Thymus (tissue), 11 donors: ENCODE results near the gene LSM14B. TPM values are rescaled to one million over a fixed set of nuclear protein-coding genes. Genes with fewer than 3 reads are reported as not detected.

Experiments used
- DNase-seq, 9 donors: peaks; one replicate each; pipeline ENCODE4 v3.0.0-alpha.2; 2013; ENCODE audit warnings: low spot score in 9 of 9, low read depth in 6 of 9, missing footprints in 1 of 9
- H3K27ac ChIP-seq, 2 donors: one replicate each; pipeline ENCODE4 v1.5.1; 2013; ENCODE audit warnings: control low read depth in 1 of 2, low read depth in 1 of 2, low read length in 1 of 2, mild to moderate bottlenecking in 1 of 2, moderate library complexity in 1 of 2
- H3K27me3 ChIP-seq, 2 donors: one replicate each; pipeline ENCODE4 v1.5.1; 2013; ENCODE audit warnings: low read length in 1 of 2; ENCODE audit not compliant: control insufficient read depth in 2 of 2, insufficient read depth in 1 of 2
- H3K36me3 ChIP-seq, 2 donors: one replicate each; pipeline ENCODE4 v1.5.1; 2013; ENCODE audit warnings: low read length in 1 of 2, mild to moderate bottlenecking in 1 of 2, moderate library complexity in 1 of 2; ENCODE audit not compliant: control insufficient read depth in 2 of 2, insufficient read depth in 2 of 2
- H3K4me1 ChIP-seq, 2 donors: one replicate each; pipeline ENCODE4 v1.5.1; 2013; ENCODE audit warnings: low read length in 2 of 2; ENCODE audit not compliant: control insufficient read depth in 2 of 2, insufficient read depth in 2 of 2
- H3K4me3 ChIP-seq, 2 donors: one replicate each; pipeline ENCODE4 v1.5.1; 2013; ENCODE audit warnings: low read length in 2 of 2, control low read depth in 1 of 2, mild to moderate bottlenecking in 1 of 2
- H3K9me3 ChIP-seq, 2 donors: one replicate each; pipeline ENCODE4 v1.5.1; 2013; ENCODE audit warnings: low read length in 1 of 2, mild to moderate bottlenecking in 1 of 2; ENCODE audit not compliant: control insufficient read depth in 2 of 2, insufficient read depth in 1 of 2
- WGBS: extraction: QIAGEN DNeasy Blood & Tissue Kit; methylation state at CpG from one replicate; pipeline ENCODE4 v1.1.7; 2013; 5-methylcytosine and 5-hydroxymethylcytosine counted together
- polyA plus RNA-seq: library from polyadenylated mRNA; stranded (reverse); fragments of 200-250 nt; gene quantifications from one replicate; pipeline ENCODE4 v1.2.3, GENCODE V29; 2013
- total RNA-seq: library from RNA; stranded (reverse); fragments of 120-200 nt; gene quantifications from one replicate; pipeline ENCODE4 v1.2.4, GENCODE V29; 2013
- donor health status: healthy.

LSM14B gene
- total and polyA plus RNA-seq, 2 donors: 23.1 to 29.9 TPM

DNA sequence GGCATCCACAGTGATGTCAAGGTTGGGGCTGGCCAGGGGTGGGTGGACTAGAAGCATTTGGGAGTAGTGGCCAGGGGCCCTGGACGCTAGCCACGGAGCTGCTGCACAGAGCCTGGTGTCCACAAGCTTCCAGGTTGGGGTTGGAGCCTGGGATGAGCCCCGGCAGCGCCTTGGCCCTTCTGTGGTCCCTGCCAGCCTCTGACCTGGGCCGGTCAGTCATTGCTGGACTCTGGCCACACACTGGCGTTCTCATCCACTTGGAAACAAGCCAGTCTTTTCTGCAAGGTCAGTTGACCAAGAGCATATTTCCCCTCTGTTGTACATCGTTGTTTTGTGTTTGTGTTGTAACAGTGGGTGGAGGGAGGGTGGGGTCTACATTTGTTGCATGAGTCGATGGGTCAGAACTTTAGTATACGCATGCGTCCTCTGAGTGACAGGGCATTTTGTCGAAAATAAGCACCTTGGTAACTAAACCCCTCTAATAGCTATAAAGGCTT, 12.5 kb downstream of the LSM14B start:
- Histone ChIP-seq H3K9me3 (no peaks in the 10 kb centered on the region), H3K27ac (no peak overlapping the region), H3K27me3 (no peaks in the 10 kb centered on the region), H3K36me3 (peaks cover 95 to 96% of the 10 kb centered on the region in 2 donors), H3K4me1 (no peaks in the 10 kb centered on the region), H3K4me3 (no peak overlapping the region)
- 92% methylated on average over 11 of the region's 11 CpGs for WGBS
- DNase-seq: no peak

GRCh38 chr20:62135573-62136266, 13.4 kb downstream of the LSM14B start:
- H3K36me3 ChIP-seq: peaks cover 95 to 98% of the 10 kb centered on the region in 2 donors
- H3K4me1 ChIP-seq: no peaks in the 10 kb centered on the region
- 97% methylated on average over 8 of the region's 8 CpGs for WGBS
- H3K27me3 ChIP-seq: no peaks in the 10 kb centered on the region
- H3K27ac ChIP-seq: no peak overlapping the region
- DNase-seq: no peak
- no peaks in the 10 kb centered on the region for H3K9me3 ChIP-seq
- no peak overlapping the region for H3K4me3 ChIP-seq

GRCh38 chr20:62136283-62137091, 14.2 kb downstream of the LSM14B start:
- Histone ChIP-seq H3K27me3 (no peaks in the 10 kb centered on the region), H3K36me3 (peaks cover 87 to 96% of the 10 kb centered on the region in 2 donors), H3K9me3 (no peaks in the 10 kb centered on the region), H3K4me1 (peaks cover 4 to 7% of the 10 kb centered on the region in 2 donors), H3K4me3 (no peak overlapping the region), H3K27ac (no peak overlapping the region)
- WGBS: 71% methylated on average over 8 of the region's 8 CpGs
- DNase-seq: peak in 5 of 9 donors; percentile 65 to 88 (median 74)

GRCh38 chr20:62137092-62137384, 14.8 kb downstream of the LSM14B start:
- 86% methylated on average over 6 of the region's 6 CpGs for WGBS
- no peaks in the 10 kb centered on the region for H3K27me3 ChIP-seq
- H3K4me1 ChIP-seq: peaks cover 10 to 12% of the 10 kb centered on the region in 2 donors
- H3K9me3 ChIP-seq: no peaks in the 10 kb centered on the region
- H3K4me3 ChIP-seq: no peak overlapping the region
- H3K27ac ChIP-seq: no peak overlapping the region
- DNase-seq: no peak
- H3K36me3 ChIP-seq: peaks cover 81 to 91% of the 10 kb centered on the region in 2 donors

DNA sequence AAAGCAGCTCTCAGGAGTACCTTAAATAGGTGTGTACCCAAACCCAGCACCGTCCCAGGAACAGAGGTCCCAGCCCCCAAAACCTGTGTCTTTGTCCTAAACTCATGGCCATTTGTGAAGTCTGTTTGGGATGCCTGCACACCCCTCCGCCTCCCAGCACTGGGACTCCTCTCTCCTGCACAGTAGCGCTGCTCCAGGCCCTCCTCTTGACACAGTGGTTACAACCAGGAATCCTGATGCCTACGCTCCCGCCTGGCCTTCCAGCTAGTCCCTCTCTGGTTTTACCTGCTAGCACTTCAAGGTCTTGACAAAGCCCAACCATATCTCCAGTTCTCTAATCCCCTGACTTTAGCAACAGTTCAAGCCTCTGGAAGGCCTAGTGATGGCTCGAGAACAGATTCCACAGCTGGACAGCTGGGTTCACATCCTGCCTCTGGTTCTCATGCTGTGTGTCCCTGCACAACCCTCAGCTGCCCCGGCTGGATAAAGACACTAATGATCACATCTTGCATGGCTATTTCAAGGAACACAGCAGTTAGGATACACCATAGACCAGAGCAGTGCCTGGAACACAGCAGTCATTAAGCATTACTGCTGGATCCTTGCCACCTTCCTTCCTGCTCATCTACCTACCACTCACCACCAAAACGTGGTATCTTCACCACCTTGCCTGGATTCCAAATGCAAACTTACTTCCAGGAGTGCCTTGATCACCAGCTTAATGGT, 15.4 kb downstream of the LSM14B start:
- Histone ChIP-seq H3K27ac (no peak overlapping the region), H3K4me3 (no peak overlapping the region), H3K27me3 (no peaks in the 10 kb centered on the region), H3K9me3 (no peaks in the 10 kb centered on the region), H3K36me3 (peaks cover 75 to 85% of the 10 kb centered on the region in 2 donors), H3K4me1 (peaks cover 11 to 14% of the 10 kb centered on the region in 2 donors)
- 86% methylated on average over 8 of the region's 8 CpGs for WGBS
- no peak for DNase-seq

DNA sequence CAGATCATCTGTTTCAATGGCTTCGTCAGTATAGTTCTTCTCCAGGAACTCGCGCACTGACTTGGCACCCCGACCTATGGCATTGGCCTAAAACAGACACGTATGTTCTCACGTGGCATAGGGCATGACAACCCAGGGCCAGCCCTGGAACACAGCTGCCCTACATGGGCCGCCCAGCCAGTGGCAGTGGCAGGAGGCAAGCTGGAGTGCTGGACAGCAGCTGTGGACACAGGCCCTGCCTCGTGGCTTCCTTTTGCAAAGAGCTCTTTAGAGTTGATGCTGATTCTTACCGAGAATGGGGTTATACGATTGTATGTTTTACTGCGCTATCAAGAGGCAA, 15.9 kb downstream of the LSM14B start:
- no peak for DNase-seq
- Histone ChIP-seq H3K9me3 (no peaks in the 10 kb centered on the region), H3K27me3 (no peaks in the 10 kb centered on the region), H3K4me1 (peaks cover 11 to 14% of the 10 kb centered on the region in 2 donors), H3K36me3 (peaks cover 70 to 79% of the 10 kb centered on the region in 2 donors), H3K27ac (no peak overlapping the region), H3K4me3 (no peak overlapping the region)
- WGBS: 98% methylated on average over 11 of the region's 11 CpGs

GRCh38 chr20:62138912-62139311, 16.6 kb downstream of the LSM14B start:
- no peak for DNase-seq
- no peaks in the 10 kb centered on the region for H3K27me3 ChIP-seq
- peaks cover 63 to 72% of the 10 kb centered on the region in 2 donors for H3K36me3 ChIP-seq
- peaks cover 11 to 14% of the 10 kb centered on the region in 2 donors for H3K4me1 ChIP-seq
- WGBS: 97% methylated on average over 10 of the region's 10 CpGs
- no peak overlapping the region for H3K4me3 ChIP-seq
- no peaks in the 10 kb centered on the region for H3K9me3 ChIP-seq
- no peak overlapping the region for H3K27ac ChIP-seq

- peaks cover 14 to 18% of the 10 kb centered on the region in 2 donors for H3K4me1 ChIP-seq
Observed at GRCh38 chr20:62139636-62140035, 17.4 kb downstream of the LSM14B start.

GRCh38 chr20:62141043-62141396, 18.7 kb downstream of the LSM14B start:
- DNase-seq: no peak
- Histone ChIP-seq H3K27me3 (no peaks in the 10 kb centered on the region), H3K4me1 (peaks cover 18 to 29% of the 10 kb centered on the region in 2 donors), H3K27ac (no peak overlapping the region), H3K36me3 (peaks cover 42 to 53% of the 10 kb centered on the region in 2 donors), H3K9me3 (no peaks in the 10 kb centered on the region), H3K4me3 (peak overlapping the region in 1 of 2 donors; percentile 63)
- whole genome bisulfite sequencing: 93% methylated on average over 7 of the region's 7 CpGs

More at GRCh38 chr20:62139636-62140035, 17.4 kb downstream of the LSM14B start:
- H3K4me3 ChIP-seq: no peak overlapping the region
- no peak overlapping the region for H3K27ac ChIP-seq
- 97% methylated on average over 13 of the region's 13 CpGs for WGBS
- peaks cover 55 to 67% of the 10 kb centered on the region in 2 donors for H3K36me3 ChIP-seq
- no peaks in the 10 kb centered on the region for H3K9me3 ChIP-seq
- H3K27me3 ChIP-seq: no peaks in the 10 kb centered on the region
- DNase-seq: no peak
